ENCODE data around the gene CD2BP2. TPM values are rescaled to one million over a fixed set of nuclear protein-coding genes. Genes with fewer than 3 reads are reported as not detected.

Gene CD2BP2
- total RNA-seq, 1 donor from 2014 or later, result 29.8 TPM

- Histone ChIP-seq H3K27ac (replicated peaks) (peak overlapping the region; percentile 93), H3K4me1 (peaks cover 50% of the 10 kb centered on the region), H3K4me3 (peak overlapping the region; percentile 66), H3K9me3 (replicated peaks) (no peaks in the 10 kb centered on the region), H3K36me3 (peaks cover 3% of the 10 kb centered on the region), H3K27me3 (ENCODE audit: low read depth) (no peaks in the 10 kb centered on the region)
- DNase-seq, result no peak
- TF ChIP-seq CTCF (IDR thresholded peaks at IDR 0.05; ENCODE audit: borderline replicate concordance), result no peak
- intact Hi-C loops (cut with micrococcal nuclease), result no loop called here
These were observed 16.2 kb upstream of the CD2BP2 start for GRCh38 chr16:30371248-30371816.

GRCh38 chr16:30370456-30371247, 15.5 kb upstream of the CD2BP2 start, which contains the start of gene TBC1D10B:
TSS of gene TBC1D10B (minus strand) at chr16:30370494. CDS start at chr16:30370183, 311 bp downstream.
- Histone ChIP-seq H3K27ac (replicated peaks) (peak within 1 kb of the TSS; percentile 93), H3K9me3 (replicated peaks) (no peaks in the 10 kb centered on the region), H3K27me3 (ENCODE audit: low read depth) (no peaks in the 10 kb centered on the region), H3K36me3 (peaks cover 7% of the 10 kb centered on the region), H3K4me1 (peaks cover 57% of the 10 kb centered on the region), H3K4me3 (peak within 1 kb of the TSS; percentile 92)
- peak; percentile 97 for DNase-seq
- intact Hi-C loops (cut with micrococcal nuclease), result no loop called here
- TF ChIP-seq CTCF (IDR thresholded peaks at IDR 0.05; ENCODE audit: borderline replicate concordance), result peak; percentile 42

GRCh38 chr16:30369938-30370455, 14.9 kb upstream of the CD2BP2 start:
- no peak for TF ChIP-seq CTCF (IDR thresholded peaks at IDR 0.05; ENCODE audit: borderline replicate concordance)
- Histone ChIP-seq H3K27ac (replicated peaks) (peak overlapping the region; percentile 92), H3K36me3 (peaks cover 8% of the 10 kb centered on the region), H3K4me1 (peaks cover 64% of the 10 kb centered on the region), H3K27me3 (ENCODE audit: low read depth) (no peaks in the 10 kb centered on the region), H3K9me3 (replicated peaks) (no peaks in the 10 kb centered on the region), H3K4me3 (peak overlapping the region; percentile 92)
- DNase-seq, result no peak
- intact Hi-C loops (cut with micrococcal nuclease), result no loop called here

- Histone ChIP-seq H3K27me3 (ENCODE audit: low read depth) (no peaks in the 10 kb centered on the region), H3K4me1 (peaks cover 69% of the 10 kb centered on the region), H3K9me3 (replicated peaks) (no peaks in the 10 kb centered on the region), H3K27ac (replicated peaks) (peak overlapping the region; percentile 92), H3K36me3 (peaks cover 15% of the 10 kb centered on the region), H3K4me3 (peak overlapping the region; percentile 92)
- no peak for TF ChIP-seq CTCF (IDR thresholded peaks at IDR 0.05; ENCODE audit: borderline replicate concordance)
- no peak for DNase-seq
- intact Hi-C loops (cut with micrococcal nuclease), result no loop called here
These were observed 14.2 kb upstream of the CD2BP2 start for GRCh38 chr16:30369091-30369937.

- H3K4me1 ChIP-seq, result peaks cover 69% of the 10 kb centered on the region
- intact Hi-C loops (cut with micrococcal nuclease), result no loop called here
These were observed 13.6 kb upstream of the CD2BP2 start for GRCh38 chr16:30368792-30369090.

More at GRCh38 chr16:30368792-30369090, 13.6 kb upstream of the CD2BP2 start:
- Histone ChIP-seq H3K27ac (replicated peaks) (peak overlapping the region; percentile 92), H3K27me3 (ENCODE audit: low read depth) (no peaks in the 10 kb centered on the region), H3K36me3 (peaks cover 21% of the 10 kb centered on the region), H3K4me3 (peak overlapping the region; percentile 92), H3K9me3 (replicated peaks) (no peaks in the 10 kb centered on the region)
- no peak for DNase-seq
- no peak for TF ChIP-seq CTCF (IDR thresholded peaks at IDR 0.05; ENCODE audit: borderline replicate concordance)

Measured in left ventricle myocardium inferior (tissue), 1 donor.